ENCODE results near the gene ENOX1. TPM values are rescaled to one million over a fixed set of nuclear protein-coding genes. Genes with fewer than 3 reads are reported as not detected.
A peak's percentile ranks its signal among the peaks of the same experiment; 100 is the strongest.

Gene ENOX1
- total and polyA plus RNA-seq, 4 donors: 0.33 to 7.7 (median 1.1) TPM

DNA sequence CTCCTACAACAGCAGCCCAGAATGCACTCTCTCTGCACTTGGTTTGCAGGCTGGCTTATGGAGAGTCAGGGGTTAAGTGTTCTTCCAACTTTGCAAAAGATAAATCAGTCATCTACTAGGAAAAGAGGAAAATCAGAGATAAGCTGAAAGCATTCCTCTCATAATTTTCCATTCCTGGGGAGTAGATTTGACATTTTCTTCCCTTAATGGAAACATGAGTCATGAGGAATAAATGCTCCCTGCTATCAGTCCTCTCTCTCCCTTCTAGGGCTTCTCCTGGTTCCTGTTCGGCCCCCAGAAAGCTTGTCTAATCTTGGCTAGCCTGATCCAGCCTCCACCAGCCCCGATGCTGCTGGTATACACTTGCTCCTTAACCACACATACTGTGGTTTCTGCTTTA, 28.4 kb upstream of the ENOX1 start:
- Histone ChIP-seq H3K9me3 (ENCODE audit: control insufficient read depth in 4 of 4, insufficient read depth in 3 of 4, low read length in 3 of 4) (no peaks in the 10 kb centered on the region), H3K4me1 (ENCODE audit: control insufficient read depth in 5 of 5, insufficient read depth in 5 of 5, low read length in 5 of 5) (peaks cover 0 to 6% (median 0%) of the 10 kb centered on the region in 5 donors), H3K36me3 (ENCODE audit: control insufficient read depth in 4 of 4, insufficient read depth in 4 of 4, low read length in 4 of 4) (no peaks in the 10 kb centered on the region), H3K27ac (ENCODE audit: low read depth in 1 of 2, low read length in 1 of 2) (peak overlapping the region in 1 of 2 donors; percentile 58), H3K9ac (ENCODE audit: insufficient read depth in 1 of 2, low read length in 2 of 2) (no peak overlapping the region), H3K4me3 (no peak overlapping the region), H3K27me3 (ENCODE audit: control insufficient read depth in 3 of 3, insufficient read depth in 3 of 3, low read length in 2 of 3) (no peaks in the 10 kb centered on the region)
- DNase-seq (peak in 1 of 3 donors; percentile 10), ATAC-seq (ENCODE audit: insufficient read depth, low FRiP score) (no peak)
- WGBS, 2 donors: 59 to 62% methylated on average over 2 of the region's 2 CpGs
- TF ChIP-seq, protein P1, sequence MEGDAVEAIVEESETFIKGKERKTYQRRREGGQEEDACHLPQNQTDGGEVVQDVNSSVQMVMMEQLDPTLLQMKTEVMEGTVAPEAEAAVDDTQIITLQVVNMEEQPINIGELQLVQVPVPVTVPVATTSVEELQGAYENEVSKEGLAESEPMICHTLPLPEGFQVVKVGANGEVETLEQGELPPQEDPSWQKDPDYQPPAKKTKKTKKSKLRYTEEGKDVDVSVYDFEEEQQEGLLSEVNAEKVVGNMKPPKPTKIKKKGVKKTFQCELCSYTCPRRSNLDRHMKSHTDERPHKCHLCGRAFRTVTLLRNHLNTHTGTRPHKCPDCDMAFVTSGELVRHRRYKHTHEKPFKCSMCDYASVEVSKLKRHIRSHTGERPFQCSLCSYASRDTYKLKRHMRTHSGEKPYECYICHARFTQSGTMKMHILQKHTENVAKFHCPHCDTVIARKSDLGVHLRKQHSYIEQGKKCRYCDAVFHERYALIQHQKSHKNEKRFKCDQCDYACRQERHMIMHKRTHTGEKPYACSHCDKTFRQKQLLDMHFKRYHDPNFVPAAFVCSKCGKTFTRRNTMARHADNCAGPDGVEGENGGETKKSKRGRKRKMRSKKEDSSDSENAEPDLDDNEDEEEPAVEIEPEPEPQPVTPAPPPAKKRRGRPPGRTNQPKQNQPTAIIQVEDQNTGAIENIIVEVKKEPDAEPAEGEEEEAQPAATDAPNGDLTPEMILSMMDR (IDR thresholded peaks at IDR 0.05; ENCODE audit: control extremely low read depth, extremely low read depth): no peak

GRCh38 chr13:43808676-43809075, 21.9 kb upstream of the ENOX1 start:
- ATAC-seq (ENCODE audit: insufficient read depth, low FRiP score) (no peak), DNase-seq (no peak)
- Histone ChIP-seq H3K9me3 (ENCODE audit: control insufficient read depth in 4 of 4, insufficient read depth in 3 of 4, low read length in 3 of 4) (no peaks in the 10 kb centered on the region), H3K36me3 (ENCODE audit: control insufficient read depth in 4 of 4, insufficient read depth in 4 of 4, low read length in 4 of 4) (no peaks in the 10 kb centered on the region), H3K27ac (ENCODE audit: low read depth in 1 of 2, low read length in 1 of 2) (no peak overlapping the region), H3K9ac (ENCODE audit: insufficient read depth in 1 of 2, low read length in 2 of 2) (no peak overlapping the region), H3K27me3 (ENCODE audit: control insufficient read depth in 3 of 3, insufficient read depth in 3 of 3, low read length in 2 of 3) (no peaks in the 10 kb centered on the region), H3K4me1 (ENCODE audit: control insufficient read depth in 5 of 5, insufficient read depth in 5 of 5, low read length in 5 of 5) (no peaks in the 10 kb centered on the region), H3K4me3 (no peak overlapping the region)
- TF ChIP-seq, protein P1 (IDR thresholded peaks at IDR 0.05; ENCODE audit: control extremely low read depth, extremely low read depth): no peak

DNA sequence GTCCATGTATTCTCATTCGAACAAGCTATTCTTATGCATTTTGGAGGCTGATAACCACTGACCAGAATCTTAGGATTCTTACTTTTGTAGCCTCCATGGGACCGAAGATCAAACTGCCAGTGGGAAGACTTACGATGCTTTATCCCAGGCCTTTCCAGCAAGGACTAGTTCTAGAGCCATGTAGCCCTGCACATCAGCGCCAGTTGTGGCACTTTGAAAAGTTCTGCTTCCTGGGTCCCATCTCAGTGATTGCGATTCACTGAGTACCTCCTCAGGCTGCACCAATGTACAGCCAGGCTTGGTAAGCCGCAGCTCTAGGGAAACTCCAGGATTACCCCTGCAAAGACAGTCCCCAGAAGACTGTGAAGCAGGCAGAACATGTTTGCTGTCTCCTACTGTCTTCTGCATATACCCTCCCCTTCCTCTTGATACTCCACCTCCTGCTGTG, 18.9 kb upstream of the ENOX1 start:
- H3K9ac ChIP-seq (ENCODE audit: insufficient read depth in 1 of 2, low read length in 2 of 2): no peak overlapping the region
- H3K4me1 ChIP-seq (ENCODE audit: control insufficient read depth in 5 of 5, insufficient read depth in 5 of 5, low read length in 5 of 5): peaks cover 0 to 1% (median 0%) of the 10 kb centered on the region in 5 donors
- no peaks in the 10 kb centered on the region for H3K27me3 ChIP-seq (ENCODE audit: control insufficient read depth in 3 of 3, insufficient read depth in 3 of 3, low read length in 2 of 3)
- DNase-seq (no peak), ATAC-seq (ENCODE audit: insufficient read depth, low FRiP score) (no peak)
- H3K9me3 ChIP-seq (ENCODE audit: control insufficient read depth in 4 of 4, insufficient read depth in 3 of 4, low read length in 3 of 4): no peaks in the 10 kb centered on the region
- WGBS, 2 donors: 89% methylated on average over 6 of the region's 6 CpGs
- H3K4me3 ChIP-seq: no peak overlapping the region
- no peak overlapping the region for H3K27ac ChIP-seq (ENCODE audit: low read depth in 1 of 2, low read length in 1 of 2)
- TF ChIP-seq, protein P1 (IDR thresholded peaks at IDR 0.05; ENCODE audit: control extremely low read depth, extremely low read depth): no peak
- H3K36me3 ChIP-seq (ENCODE audit: control insufficient read depth in 4 of 4, insufficient read depth in 4 of 4, low read length in 4 of 4): no peaks in the 10 kb centered on the region

GRCh38 chr13:43805071-43805468, 18.3 kb upstream of the ENOX1 start:
- TF ChIP-seq, protein P1 (IDR thresholded peaks at IDR 0.05; ENCODE audit: control extremely low read depth, extremely low read depth): no peak
- Histone ChIP-seq H3K4me3 (no peak overlapping the region), H3K27ac (ENCODE audit: low read depth in 1 of 2, low read length in 1 of 2) (no peak overlapping the region), H3K36me3 (ENCODE audit: control insufficient read depth in 4 of 4, insufficient read depth in 4 of 4, low read length in 4 of 4) (no peaks in the 10 kb centered on the region), H3K27me3 (ENCODE audit: control insufficient read depth in 3 of 3, insufficient read depth in 3 of 3, low read length in 2 of 3) (no peaks in the 10 kb centered on the region), H3K4me1 (ENCODE audit: control insufficient read depth in 5 of 5, insufficient read depth in 5 of 5, low read length in 5 of 5) (peaks cover 0 to 2% (median 0%) of the 10 kb centered on the region in 5 donors), H3K9me3 (ENCODE audit: control insufficient read depth in 4 of 4, insufficient read depth in 3 of 4, low read length in 3 of 4) (no peaks in the 10 kb centered on the region), H3K9ac (ENCODE audit: insufficient read depth in 1 of 2, low read length in 2 of 2) (no peak overlapping the region)
- DNase-seq (no peak), ATAC-seq (ENCODE audit: insufficient read depth, low FRiP score) (no peak)
- 43 to 60% methylated on average over 3 of the region's 3 CpGs for WGBS, 2 donors
